GM12875 (cell line): Measurements from ENCODE around the gene SPATA9.

Experiments used
- H3K4me3 ChIP-seq: one replicate; pipeline ENCODE4 v1.5.1; 2011; ENCODE audit warnings: low read depth, low read length, control low read depth
- TF ChIP-seq, protein P1 (sequence below): IDR thresholded peaks from 2 replicates; pipeline ENCODE4 v1.5.1; 2011; ENCODE audit warnings: low read depth, mild to moderate bottlenecking, control low read depth, inconsistent platforms, low read length, moderate library complexity, borderline replicate concordance; ENCODE audit not compliant: insufficient read depth

The SPATA9 gene, protein sequence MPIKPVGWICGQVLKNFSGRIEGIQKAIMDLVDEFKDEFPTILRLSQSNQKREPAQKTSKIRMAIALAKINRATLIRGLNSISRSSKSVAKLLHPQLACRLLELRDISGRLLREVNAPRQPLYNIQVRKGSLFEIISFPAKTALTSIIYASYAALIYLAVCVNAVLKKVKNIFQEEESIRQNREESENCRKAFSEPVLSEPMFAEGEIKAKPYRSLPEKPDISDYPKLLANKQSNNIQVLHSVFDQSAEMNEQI

DNA sequence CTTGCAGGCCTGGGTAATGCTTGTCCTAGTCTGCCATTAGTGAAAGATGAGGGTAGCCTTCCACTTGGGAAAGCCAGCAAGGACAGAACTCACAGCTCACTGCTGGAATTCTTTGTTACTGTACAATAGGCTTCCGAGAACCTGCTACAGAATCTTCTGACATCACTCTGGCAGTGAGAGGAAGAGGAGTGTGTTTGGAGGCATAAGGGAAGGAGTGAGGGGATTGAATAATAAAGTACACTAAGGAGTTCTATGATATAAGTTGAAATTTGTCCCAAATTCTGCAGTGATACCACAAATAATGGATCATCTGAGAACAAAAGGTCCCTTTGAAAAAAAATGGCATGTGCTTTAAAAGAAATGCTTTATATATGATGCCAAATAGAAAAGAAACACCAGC is at the start of gene SPATA9:
Gene SPATA9 (minus strand): TSS at position 101 of the 400 bp plus-strand sequence. CDS start 137 bp downstream, outside the sequence.
- TF ChIP-seq, protein P1, sequence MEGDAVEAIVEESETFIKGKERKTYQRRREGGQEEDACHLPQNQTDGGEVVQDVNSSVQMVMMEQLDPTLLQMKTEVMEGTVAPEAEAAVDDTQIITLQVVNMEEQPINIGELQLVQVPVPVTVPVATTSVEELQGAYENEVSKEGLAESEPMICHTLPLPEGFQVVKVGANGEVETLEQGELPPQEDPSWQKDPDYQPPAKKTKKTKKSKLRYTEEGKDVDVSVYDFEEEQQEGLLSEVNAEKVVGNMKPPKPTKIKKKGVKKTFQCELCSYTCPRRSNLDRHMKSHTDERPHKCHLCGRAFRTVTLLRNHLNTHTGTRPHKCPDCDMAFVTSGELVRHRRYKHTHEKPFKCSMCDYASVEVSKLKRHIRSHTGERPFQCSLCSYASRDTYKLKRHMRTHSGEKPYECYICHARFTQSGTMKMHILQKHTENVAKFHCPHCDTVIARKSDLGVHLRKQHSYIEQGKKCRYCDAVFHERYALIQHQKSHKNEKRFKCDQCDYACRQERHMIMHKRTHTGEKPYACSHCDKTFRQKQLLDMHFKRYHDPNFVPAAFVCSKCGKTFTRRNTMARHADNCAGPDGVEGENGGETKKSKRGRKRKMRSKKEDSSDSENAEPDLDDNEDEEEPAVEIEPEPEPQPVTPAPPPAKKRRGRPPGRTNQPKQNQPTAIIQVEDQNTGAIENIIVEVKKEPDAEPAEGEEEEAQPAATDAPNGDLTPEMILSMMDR: no peak
- H3K4me3 ChIP-seq: no peak within 1 kb of the TSS

DNA sequence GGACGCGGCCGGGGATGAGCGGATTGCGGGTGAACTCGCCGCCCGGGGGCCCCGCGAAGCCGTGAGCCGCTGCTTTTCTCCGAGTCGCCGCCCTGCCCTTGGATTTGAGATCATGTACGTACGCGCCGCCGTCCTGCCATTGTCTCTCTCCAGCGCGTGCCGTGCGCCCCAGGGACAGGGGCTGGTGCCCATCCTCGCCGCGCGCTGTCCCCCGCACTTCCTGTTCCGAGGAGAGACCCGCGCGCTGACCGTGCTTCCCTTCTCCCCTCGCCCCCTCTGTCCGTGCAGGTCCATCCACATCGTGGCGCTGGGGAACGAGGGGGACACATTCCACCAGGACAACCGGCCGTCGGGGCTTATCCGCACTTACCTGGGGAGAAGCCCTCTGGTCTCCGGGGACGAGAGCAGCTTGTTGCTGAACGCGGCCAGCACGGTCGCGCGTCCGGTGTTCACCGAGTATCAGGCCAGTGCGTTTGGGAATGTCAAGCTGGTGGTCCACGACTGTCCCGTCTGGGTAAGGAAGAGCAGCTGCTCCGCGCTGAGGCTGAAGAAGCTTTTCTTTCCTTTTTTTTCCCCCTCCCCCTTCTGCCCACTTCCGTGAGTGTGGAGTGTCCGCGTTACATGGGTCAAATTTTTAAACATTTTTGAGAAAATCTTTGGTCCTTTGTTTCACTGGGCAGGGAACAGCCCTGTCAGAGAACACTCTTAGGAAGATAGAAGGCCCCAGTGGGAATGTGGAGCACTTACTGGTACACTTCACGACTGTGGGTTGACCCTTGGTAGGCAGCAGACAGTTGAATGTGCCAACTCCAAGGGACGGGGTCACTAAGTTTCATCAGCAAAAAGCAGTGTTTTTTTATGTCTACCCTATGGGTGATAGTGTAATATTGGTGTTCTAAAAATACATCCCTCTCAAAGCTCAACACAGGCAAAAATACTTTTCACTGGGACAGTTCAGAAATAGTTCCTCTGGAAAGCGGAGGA is 49.1 kb upstream of the SPATA9 start:
- peak overlapping the region; percentile 91 for H3K4me3 ChIP-seq
- TF ChIP-seq, protein P1: no peak

DNA sequence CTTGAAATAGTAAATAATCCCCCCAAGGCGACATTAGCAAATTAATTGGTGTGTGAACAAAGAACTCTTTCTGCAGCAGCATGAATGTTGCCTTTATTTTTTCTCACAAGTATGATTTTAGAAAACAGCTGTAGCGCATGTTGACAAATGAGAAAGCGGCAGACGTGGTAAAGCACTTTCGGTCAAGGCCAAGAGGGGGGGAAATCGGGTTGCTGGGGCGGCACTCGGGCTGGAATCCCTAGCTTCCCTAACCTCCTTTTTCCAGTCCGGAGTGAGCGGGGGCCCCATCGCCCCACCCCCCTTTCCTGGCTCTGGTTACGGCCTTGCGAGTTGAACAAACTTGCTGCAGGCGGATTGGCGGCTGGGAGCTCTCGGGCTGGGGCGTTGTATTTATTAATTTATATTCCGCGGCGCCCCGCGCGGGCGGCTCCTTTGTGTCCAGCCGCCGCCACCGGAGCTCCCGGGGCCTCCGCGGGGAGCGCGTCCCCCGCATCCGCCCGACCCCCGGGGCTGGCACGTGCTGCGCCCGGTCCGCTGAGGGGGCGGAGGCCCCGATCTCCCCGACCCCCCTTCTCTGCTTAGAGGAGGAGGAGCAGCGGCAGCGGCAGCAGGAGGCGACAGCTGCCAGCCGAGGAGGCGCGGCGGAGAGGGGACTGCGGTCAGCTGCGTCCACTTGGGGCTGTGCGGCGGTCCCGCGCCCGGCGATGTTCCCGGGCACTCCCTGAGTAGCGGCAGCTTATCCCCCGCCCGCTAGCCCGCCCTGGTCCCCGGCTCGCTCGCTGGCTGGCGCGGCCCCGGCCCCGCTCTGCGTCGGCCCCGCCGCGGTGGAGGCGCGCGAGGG is 48.2 kb upstream of the SPATA9 start, which contains the start of gene RHOBTB3:
Gene RHOBTB3 (plus strand): TSS at position 607 of the 841 bp plus-strand sequence. CDS start 347 bp downstream, outside the sequence.
- TF ChIP-seq, protein P1: 0 out of 2 replicates have a peak, but pooled peaks have one; percentile 7
- peak within 1 kb of the TSS; percentile 91 for H3K4me3 ChIP-seq

DNA sequence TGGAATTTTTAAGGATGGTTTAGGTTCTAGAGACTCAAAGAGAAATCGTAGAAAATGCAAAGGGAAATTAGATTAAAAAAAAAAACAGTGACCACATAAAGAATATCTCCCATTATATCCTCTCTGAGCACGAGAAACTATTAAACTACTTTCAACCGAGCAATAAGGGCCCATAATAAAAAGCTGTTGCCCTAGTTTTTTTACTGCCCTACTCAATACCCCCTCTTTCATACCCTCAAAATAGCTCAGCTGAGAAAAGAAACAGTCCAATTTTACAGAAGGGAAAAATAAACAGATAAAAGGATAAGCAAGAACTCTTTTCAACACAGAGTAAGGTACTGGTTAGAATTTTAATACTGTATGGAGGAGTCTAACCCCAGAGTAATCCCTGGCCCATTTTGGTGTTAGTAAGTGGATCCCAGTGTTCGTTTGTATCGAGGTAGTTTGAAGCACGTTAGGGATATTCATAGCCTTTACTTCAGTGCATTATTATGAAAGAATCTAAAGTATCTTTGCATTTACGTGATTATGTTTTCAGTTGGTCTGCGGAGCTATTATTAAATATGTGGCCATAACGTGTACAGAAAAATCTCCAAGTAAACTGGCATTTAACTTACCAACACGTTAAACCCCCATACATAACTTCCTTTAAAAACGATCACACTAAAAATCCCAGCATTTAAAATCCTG is 47.4 kb upstream of the SPATA9 start:
- no peak overlapping the region for H3K4me3 ChIP-seq
- TF ChIP-seq, protein P1: no peak

DNA sequence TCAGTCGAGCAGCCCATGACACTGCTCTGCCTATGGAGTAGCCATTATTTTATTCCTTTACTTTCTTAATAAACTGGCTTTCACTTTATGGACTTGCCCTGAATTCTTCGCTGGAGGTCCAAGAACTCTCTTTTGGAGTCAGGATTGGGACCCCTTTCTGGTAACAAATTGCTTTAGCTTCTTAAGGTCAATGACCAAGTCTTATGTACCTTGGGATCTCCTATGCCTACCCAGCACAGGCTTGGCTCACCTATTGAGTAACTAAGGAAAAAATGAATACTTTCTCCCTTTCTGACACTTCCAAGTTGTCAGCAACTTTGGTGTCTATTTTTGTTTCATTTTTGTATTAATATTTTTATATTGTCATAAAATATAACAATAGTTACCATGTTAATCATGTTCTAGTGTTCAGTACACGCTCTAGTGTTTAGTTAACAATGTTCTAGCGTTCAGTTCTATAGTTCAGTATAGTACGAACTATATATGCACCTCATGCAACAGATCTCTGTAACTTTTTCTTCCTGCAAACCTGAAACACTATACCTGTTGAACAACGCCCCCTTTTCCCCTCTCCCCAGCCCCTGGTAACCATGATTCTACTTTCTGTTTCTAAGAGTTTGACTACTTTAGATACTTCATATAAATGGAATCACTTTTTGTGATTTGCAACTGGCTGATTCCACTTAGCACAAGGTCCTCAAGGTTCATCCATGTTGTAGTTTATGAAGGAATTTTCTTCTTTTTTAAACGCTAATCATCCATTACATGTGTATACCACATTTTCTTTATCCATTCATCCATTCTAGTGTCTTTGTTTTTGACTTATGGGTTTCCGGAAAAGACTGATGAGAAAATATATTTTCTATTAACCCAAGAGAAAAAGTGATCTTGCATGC is 46.6 kb upstream of the SPATA9 start:
- H3K4me3 ChIP-seq: no peak overlapping the region
- TF ChIP-seq, protein P1: no peak
